Measurements from ENCODE around the gene CRHR1.

DNA sequence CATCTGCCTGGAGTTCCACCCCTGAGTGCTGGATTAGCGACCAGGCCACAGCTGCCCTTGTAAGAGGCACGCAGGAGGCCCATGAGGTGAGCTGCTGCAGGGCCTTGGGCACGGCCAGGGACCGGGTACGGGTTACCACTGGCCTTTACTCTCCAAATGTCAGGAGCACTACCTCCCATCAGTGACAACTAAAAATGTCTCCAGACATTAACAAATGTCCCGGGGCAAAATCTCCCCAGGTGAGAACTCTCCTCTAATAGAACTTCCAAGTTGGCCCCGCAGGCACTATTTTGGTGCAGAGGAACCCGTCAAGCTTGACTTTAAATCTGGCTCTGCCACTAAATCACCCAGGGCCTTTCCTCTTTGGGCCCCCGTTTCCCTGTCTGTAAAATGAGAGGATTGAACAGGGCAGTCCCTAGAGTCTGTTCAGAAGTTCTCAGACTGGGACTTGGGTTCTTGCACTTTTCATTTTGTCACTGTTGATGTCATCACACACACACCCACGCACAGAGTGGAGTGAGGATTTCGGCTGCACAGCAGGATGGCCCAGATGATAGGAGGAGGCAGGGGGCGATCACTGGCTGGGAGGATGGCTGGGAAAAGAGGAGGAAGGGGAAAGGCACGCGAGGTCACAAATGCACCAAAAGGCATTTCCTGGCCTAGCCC lies 85.7 kb downstream of the CRHR1 start:
- TF ChIP-seq, protein P1, sequence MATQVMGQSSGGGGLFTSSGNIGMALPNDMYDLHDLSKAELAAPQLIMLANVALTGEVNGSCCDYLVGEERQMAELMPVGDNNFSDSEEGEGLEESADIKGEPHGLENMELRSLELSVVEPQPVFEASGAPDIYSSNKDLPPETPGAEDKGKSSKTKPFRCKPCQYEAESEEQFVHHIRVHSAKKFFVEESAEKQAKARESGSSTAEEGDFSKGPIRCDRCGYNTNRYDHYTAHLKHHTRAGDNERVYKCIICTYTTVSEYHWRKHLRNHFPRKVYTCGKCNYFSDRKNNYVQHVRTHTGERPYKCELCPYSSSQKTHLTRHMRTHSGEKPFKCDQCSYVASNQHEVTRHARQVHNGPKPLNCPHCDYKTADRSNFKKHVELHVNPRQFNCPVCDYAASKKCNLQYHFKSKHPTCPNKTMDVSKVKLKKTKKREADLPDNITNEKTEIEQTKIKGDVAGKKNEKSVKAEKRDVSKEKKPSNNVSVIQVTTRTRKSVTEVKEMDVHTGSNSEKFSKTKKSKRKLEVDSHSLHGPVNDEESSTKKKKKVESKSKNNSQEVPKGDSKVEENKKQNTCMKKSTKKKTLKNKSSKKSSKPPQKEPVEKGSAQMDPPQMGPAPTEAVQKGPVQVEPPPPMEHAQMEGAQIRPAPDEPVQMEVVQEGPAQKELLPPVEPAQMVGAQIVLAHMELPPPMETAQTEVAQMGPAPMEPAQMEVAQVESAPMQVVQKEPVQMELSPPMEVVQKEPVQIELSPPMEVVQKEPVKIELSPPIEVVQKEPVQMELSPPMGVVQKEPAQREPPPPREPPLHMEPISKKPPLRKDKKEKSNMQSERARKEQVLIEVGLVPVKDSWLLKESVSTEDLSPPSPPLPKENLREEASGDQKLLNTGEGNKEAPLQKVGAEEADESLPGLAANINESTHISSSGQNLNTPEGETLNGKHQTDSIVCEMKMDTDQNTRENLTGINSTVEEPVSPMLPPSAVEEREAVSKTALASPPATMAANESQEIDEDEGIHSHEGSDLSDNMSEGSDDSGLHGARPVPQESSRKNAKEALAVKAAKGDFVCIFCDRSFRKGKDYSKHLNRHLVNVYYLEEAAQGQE (IDR thresholded peaks at IDR 0.05; ENCODE audit: low read depth, low read length): no peak
- TF ChIP-seq CTCF (IDR thresholded peaks at IDR 0.05) (no peak), RFX5 (IDR thresholded peaks at IDR 0.05; ENCODE audit: low read length) (no peak), EZH2phosphoT487 (IDR thresholded peaks at IDR 0.05; ENCODE audit: borderline replicate concordance, low read depth) (no peak), TCF12 (IDR thresholded peaks at IDR 0.05) (no peak), JUND (IDR thresholded peaks at IDR 0.05) (no peak), NRF1 (IDR thresholded peaks at IDR 0.05; ENCODE audit: low read depth, low read length) (no peak), PBX3 (IDR thresholded peaks at IDR 0.05) (no peak), RCOR1 (IDR thresholded peaks at IDR 0.05; ENCODE audit: low read length) (no peak), FOSL2 (IDR thresholded peaks at IDR 0.05; ENCODE audit: borderline replicate concordance, low read depth) (no peak)

Measured in SK-N-SH (cell line).